Measurements from ENCODE around the gene CD244. TPM values are rescaled to one million over a fixed set of nuclear protein-coding genes. Genes with fewer than 3 reads are reported as not detected.

The CD244 gene
- total RNA-seq, 1 donor from 2014 or later: not detected

- DNase-seq (ENCODE audit: low spot score, unreplicated experiment): no peak
- peaks cover 12% of the 10 kb centered on the region for H3K27me3 Mint-ChIP-seq
- H3K27ac Mint-ChIP-seq: no peak overlapping the region
- H3K4me3 Mint-ChIP-seq (ENCODE audit: low read depth): no peak overlapping the region
- TF ChIP-seq CTCF (IDR thresholded peaks at IDR 0.05; ENCODE audit: unreplicated experiment): no peak
- H3K9me3 Mint-ChIP-seq (ENCODE audit: low read depth): no peaks in the 10 kb centered on the region
- H3K36me3 Mint-ChIP-seq (ENCODE audit: insufficient read depth): no peaks in the 10 kb centered on the region
- peaks cover 5% of the 10 kb centered on the region for H3K4me1 Mint-ChIP-seq (ENCODE audit: low read depth)
Measured at GRCh38 chr1:160860840-160861505, 1.7 kb downstream of the CD244 start.

- H3K27ac Mint-ChIP-seq: no peak overlapping the region
- no peak overlapping the region for H3K4me3 Mint-ChIP-seq (ENCODE audit: low read depth)
- no peaks in the 10 kb centered on the region for H3K36me3 Mint-ChIP-seq (ENCODE audit: insufficient read depth)
- no peak for TF ChIP-seq CTCF (IDR thresholded peaks at IDR 0.05; ENCODE audit: unreplicated experiment)
- H3K9me3 Mint-ChIP-seq (ENCODE audit: low read depth): no peaks in the 10 kb centered on the region
- peaks cover 12% of the 10 kb centered on the region for H3K27me3 Mint-ChIP-seq
- DNase-seq (ENCODE audit: low spot score, unreplicated experiment): no peak
- H3K4me1 Mint-ChIP-seq (ENCODE audit: low read depth): no peaks in the 10 kb centered on the region
Measured at GRCh38 chr1:160859166-160859565, 3.5 kb downstream of the CD244 start.

- Mint-ChIP-seq H3K4me1 (ENCODE audit: low read depth) (no peaks in the 10 kb centered on the region), H3K36me3 (ENCODE audit: insufficient read depth) (no peaks in the 10 kb centered on the region), H3K9me3 (ENCODE audit: low read depth) (no peaks in the 10 kb centered on the region), H3K27me3 (peaks cover 8% of the 10 kb centered on the region), H3K27ac (no peak overlapping the region), H3K4me3 (ENCODE audit: low read depth) (no peak overlapping the region)
- TF ChIP-seq CTCF (IDR thresholded peaks at IDR 0.05; ENCODE audit: unreplicated experiment): no peak
- DNase-seq (ENCODE audit: low spot score, unreplicated experiment): no peak
Measured at GRCh38 chr1:160858507-160858906, 4.2 kb downstream of the CD244 start.

GRCh38 chr1:160858097-160858496 lies 4.6 kb downstream of the CD244 start:
- H3K36me3 Mint-ChIP-seq (ENCODE audit: insufficient read depth): no peaks in the 10 kb centered on the region
- H3K27ac Mint-ChIP-seq: no peak overlapping the region
- peaks cover 7% of the 10 kb centered on the region for H3K27me3 Mint-ChIP-seq
- no peak overlapping the region for H3K4me3 Mint-ChIP-seq (ENCODE audit: low read depth)
- no peak for DNase-seq (ENCODE audit: low spot score, unreplicated experiment)
- TF ChIP-seq CTCF (IDR thresholded peaks at IDR 0.05; ENCODE audit: unreplicated experiment): no peak
- no peaks in the 10 kb centered on the region for H3K9me3 Mint-ChIP-seq (ENCODE audit: low read depth)
- no peaks in the 10 kb centered on the region for H3K4me1 Mint-ChIP-seq (ENCODE audit: low read depth)

GRCh38 chr1:160855181-160855981 lies 7.3 kb downstream of the CD244 start:
- TF ChIP-seq CTCF (IDR thresholded peaks at IDR 0.05; ENCODE audit: unreplicated experiment): no peak
- Mint-ChIP-seq H3K4me1 (ENCODE audit: low read depth) (no peaks in the 10 kb centered on the region), H3K27me3 (no peaks in the 10 kb centered on the region), H3K9me3 (ENCODE audit: low read depth) (no peaks in the 10 kb centered on the region), H3K4me3 (ENCODE audit: low read depth) (no peak overlapping the region), H3K36me3 (ENCODE audit: insufficient read depth) (no peaks in the 10 kb centered on the region), H3K27ac (no peak overlapping the region)
- no peak for DNase-seq (ENCODE audit: low spot score, unreplicated experiment)
